MM.1S (cell line): ENCODE measurements around the gene DYNC1I1.

Experiments
- DNase-seq: peaks from one replicate; pipeline ENCODE4 v3.0.0-alpha.2; 2015
- H2AFZ ChIP-seq: fragments of 300-600 bp; sonication (generic); 2 replicates; pipeline ENCODE4 v1.6.0; 2016; ENCODE audit warnings: antibody characterized with exemption, low read length
- H3F3A ChIP-seq: fragments of 300-600 bp; sonication (generic); 2 replicates; pipeline ENCODE4 v1.6.1; 2016; ENCODE audit warnings: mild to moderate bottlenecking, antibody characterized with exemption, low read length, moderate library complexity, mixed read lengths; ENCODE audit not compliant: insufficient read depth
- H3K27ac ChIP-seq: fragments of 300-600 bp; sonication (generic); 2 replicates; pipeline ENCODE4 v1.5.1; 2016; ENCODE audit warnings: mild to moderate bottlenecking, low read length
- H3K27me3 ChIP-seq: fragments of 300-600 bp; sonication (generic); replicated peaks from 2 replicates; pipeline ENCODE4 v1.6.0; 2016; ENCODE audit warnings: low read length; ENCODE audit not compliant: insufficient read depth
- H3K36me3 ChIP-seq: fragments of 300-600 bp; sonication (generic); replicated peaks from 2 replicates; pipeline ENCODE4 v1.6.1; 2016; ENCODE audit warnings: mild to moderate bottlenecking, low read length, mixed read lengths; ENCODE audit not compliant: insufficient read depth
- H3K4me1 ChIP-seq: fragments of 300-600 bp; sonication (generic); 2 replicates; pipeline ENCODE4 v1.6.1; 2016; ENCODE audit warnings: low read length, mixed read lengths
- H3K4me2 ChIP-seq: fragments of 300-600 bp; sonication (generic); 2 replicates; pipeline ENCODE4 v1.6.0; 2016; ENCODE audit warnings: low read depth, low read length
- H3K4me3 ChIP-seq: fragments of 300-600 bp; sonication (generic); 2 replicates; pipeline ENCODE4 v1.5.1; 2016; ENCODE audit warnings: low read length, mixed read lengths
- H3K79me2 ChIP-seq: fragments of 300-600 bp; sonication (generic); 2 replicates; pipeline ENCODE4 v1.6.1; 2016; ENCODE audit warnings: mixed run types, low read length, mixed read lengths
- H3K9ac ChIP-seq: fragments of 300-600 bp; sonication (generic); 2 replicates; pipeline ENCODE4 v1.6.1; 2016; ENCODE audit warnings: low read length, mixed read lengths
- H3K9me2 ChIP-seq: fragments of 300-600 bp; sonication (generic); replicated peaks from 2 replicates; pipeline ENCODE4 v1.6.1; 2016; ENCODE audit warnings: mild to moderate bottlenecking, low read length, mixed read lengths; ENCODE audit not compliant: insufficient read depth
- H3K9me3 ChIP-seq: fragments of 300-600 bp; sonication (generic); replicated peaks from 2 replicates; pipeline ENCODE4 v1.6.1; 2016; ENCODE audit warnings: mild to moderate bottlenecking, low read length, mixed read lengths; ENCODE audit not compliant: insufficient read depth
- H4K20me1 ChIP-seq: fragments of 300-600 bp; sonication (generic); 2 replicates; pipeline ENCODE4 v1.6.1; 2016; ENCODE audit warnings: mild to moderate bottlenecking, low read length, moderate library complexity, mixed read lengths; ENCODE audit not compliant: insufficient read depth
- EZH2 ChIP-seq: fragments of 300-600 bp; sonication (generic); optimal IDR thresholded peaks from 2 replicates; pipeline ENCODE3; 2017; ENCODE audit warnings: low read depth, mild to moderate bottlenecking, antibody characterized with exemption, low read length, mixed read lengths
- EZH2phosphoT487 ChIP-seq: fragments of 300-600 bp; sonication (generic); IDR thresholded peaks from 2 replicates; pipeline ENCODE4 v1.6.1; 2018; ENCODE audit warnings: antibody characterized with exemption, low read length
- TF ChIP-seq, protein P1 (sequence below): fragments of 300-600 bp; sonication (generic); IDR thresholded peaks from 2 replicates; pipeline ENCODE4 v1.5.1; 2016; ENCODE audit warnings: antibody characterized with exemption, low read length, mixed read lengths

Gene DYNC1I1

DNA sequence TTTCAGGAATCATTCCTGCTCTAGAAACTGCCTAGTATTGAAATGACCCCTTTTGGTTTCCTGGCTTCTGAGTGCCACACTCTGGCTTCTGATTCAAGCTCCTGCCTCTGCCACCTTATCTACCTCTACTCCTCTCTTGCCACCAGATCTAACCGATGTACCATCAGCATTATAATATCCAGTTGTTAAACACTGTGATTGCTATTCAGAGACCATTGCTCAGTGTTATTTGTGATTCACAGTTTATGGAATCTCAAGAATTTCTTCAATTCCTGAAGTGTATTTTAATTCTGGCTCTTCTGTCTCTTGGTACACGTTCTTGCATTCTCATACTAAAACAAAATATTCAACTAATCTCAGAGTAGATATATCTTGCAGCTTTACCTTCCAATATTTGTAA, 88.7 kb downstream of the DYNC1I1 start:
- H3K9me2 ChIP-seq = no peaks in the 10 kb centered on the region
- H3K27me3 ChIP-seq = no peaks in the 10 kb centered on the region
- H3K4me1 ChIP-seq = peaks cover under 1% of the 10 kb centered on the region
- H4K20me1 ChIP-seq = no peaks in the 10 kb centered on the region
- no peak overlapping the region for H3K4me3 ChIP-seq
- TF ChIP-seq EZH2phosphoT487 (no peak), EZH2 (no peak)
- TF ChIP-seq, protein P1, sequence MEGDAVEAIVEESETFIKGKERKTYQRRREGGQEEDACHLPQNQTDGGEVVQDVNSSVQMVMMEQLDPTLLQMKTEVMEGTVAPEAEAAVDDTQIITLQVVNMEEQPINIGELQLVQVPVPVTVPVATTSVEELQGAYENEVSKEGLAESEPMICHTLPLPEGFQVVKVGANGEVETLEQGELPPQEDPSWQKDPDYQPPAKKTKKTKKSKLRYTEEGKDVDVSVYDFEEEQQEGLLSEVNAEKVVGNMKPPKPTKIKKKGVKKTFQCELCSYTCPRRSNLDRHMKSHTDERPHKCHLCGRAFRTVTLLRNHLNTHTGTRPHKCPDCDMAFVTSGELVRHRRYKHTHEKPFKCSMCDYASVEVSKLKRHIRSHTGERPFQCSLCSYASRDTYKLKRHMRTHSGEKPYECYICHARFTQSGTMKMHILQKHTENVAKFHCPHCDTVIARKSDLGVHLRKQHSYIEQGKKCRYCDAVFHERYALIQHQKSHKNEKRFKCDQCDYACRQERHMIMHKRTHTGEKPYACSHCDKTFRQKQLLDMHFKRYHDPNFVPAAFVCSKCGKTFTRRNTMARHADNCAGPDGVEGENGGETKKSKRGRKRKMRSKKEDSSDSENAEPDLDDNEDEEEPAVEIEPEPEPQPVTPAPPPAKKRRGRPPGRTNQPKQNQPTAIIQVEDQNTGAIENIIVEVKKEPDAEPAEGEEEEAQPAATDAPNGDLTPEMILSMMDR = no peak
- no peaks in the 10 kb centered on the region for H3F3A ChIP-seq
- H2AFZ ChIP-seq = no peak overlapping the region
- H3K9ac ChIP-seq = no peak overlapping the region
- H3K36me3 ChIP-seq = no peaks in the 10 kb centered on the region
- H3K79me2 ChIP-seq = no peaks in the 10 kb centered on the region
- no peaks in the 10 kb centered on the region for H3K9me3 ChIP-seq
- H3K27ac ChIP-seq = no peak overlapping the region
- DNase-seq = no peak
- H3K4me2 ChIP-seq = no peak overlapping the region

DNA sequence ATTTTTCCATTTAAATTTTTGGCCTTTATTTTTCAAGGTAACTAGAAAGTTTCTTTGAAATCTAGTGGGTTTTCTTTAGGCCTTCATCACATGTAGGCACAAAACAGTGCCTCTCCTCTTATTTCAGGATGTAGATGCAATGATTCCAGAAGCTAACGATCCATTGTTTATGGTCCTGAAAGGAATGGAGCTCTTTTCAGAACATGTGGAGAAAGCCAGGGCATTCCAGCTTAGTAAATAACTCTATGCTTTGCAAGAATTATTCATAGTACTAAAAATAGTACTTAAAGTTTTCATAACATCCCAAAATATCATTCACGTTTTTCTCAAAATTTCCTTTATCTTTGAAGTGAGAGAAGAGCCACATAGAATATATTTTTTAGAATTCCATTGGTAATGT, 91.3 kb downstream of the DYNC1I1 start:
- peaks cover 21% of the 10 kb centered on the region for H3K4me1 ChIP-seq
- no peaks in the 10 kb centered on the region for H3K9me3 ChIP-seq
- DNase-seq = no peak
- no peak overlapping the region for H3K4me3 ChIP-seq
- H3K9ac ChIP-seq = no peak overlapping the region
- TF ChIP-seq EZH2phosphoT487 = no peak
- TF ChIP-seq EZH2 = no peak
- TF ChIP-seq, protein P1 = no peak
- H3F3A ChIP-seq = peaks cover 13% of the 10 kb centered on the region
- no peaks in the 10 kb centered on the region for H3K79me2 ChIP-seq
- no peak overlapping the region for H2AFZ ChIP-seq
- no peaks in the 10 kb centered on the region for H3K27me3 ChIP-seq
- H3K9me2 ChIP-seq = no peaks in the 10 kb centered on the region
- H4K20me1 ChIP-seq = no peaks in the 10 kb centered on the region
- H3K27ac ChIP-seq = no peak overlapping the region
- no peak overlapping the region for H3K4me2 ChIP-seq
- H3K36me3 ChIP-seq = no peaks in the 10 kb centered on the region

DNA sequence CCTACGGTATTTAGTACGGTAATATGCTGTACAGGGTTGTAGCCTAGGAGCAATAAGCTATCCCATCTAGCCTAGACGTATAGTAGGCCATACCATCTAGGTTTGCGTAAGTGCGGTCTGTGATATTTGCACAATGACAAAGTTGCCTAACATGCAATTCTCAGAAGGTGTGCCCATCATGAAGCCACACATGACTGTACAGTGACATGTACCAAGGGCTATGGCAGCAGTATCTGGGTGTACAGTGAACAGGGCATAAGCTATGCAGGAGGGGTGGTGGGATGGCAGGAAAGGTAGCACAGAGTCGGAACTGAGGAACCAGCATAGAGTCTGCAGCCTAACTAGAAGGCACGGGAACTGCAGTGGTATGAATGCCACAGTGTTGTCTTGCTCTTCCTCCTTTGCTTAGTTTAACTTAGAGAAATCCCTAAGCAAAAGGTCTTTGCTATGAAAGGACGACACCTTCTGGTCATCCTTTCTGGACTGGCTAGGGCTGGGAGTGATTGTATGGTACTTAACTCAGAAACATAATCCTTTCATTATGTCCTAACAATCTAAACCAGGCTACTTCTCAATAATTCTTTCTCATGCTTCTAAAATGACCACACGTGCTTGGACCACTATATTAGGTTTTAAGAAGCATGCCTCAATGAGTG, 93.5 kb downstream of the DYNC1I1 start:
- no peaks in the 10 kb centered on the region for H4K20me1 ChIP-seq
- H3K9ac ChIP-seq = no peak overlapping the region
- H3K36me3 ChIP-seq = no peaks in the 10 kb centered on the region
- H3K4me3 ChIP-seq = no peak overlapping the region
- H3K27me3 ChIP-seq = no peaks in the 10 kb centered on the region
- H3K4me2 ChIP-seq = no peak overlapping the region
- TF ChIP-seq, protein P1 = no peak
- no peak for TF ChIP-seq EZH2
- no peak for TF ChIP-seq EZH2phosphoT487
- no peak overlapping the region for H2AFZ ChIP-seq
- no peaks in the 10 kb centered on the region for H3K79me2 ChIP-seq
- peaks cover 17% of the 10 kb centered on the region for H3F3A ChIP-seq
- peaks cover 37% of the 10 kb centered on the region for H3K4me1 ChIP-seq
- no peak for DNase-seq
- no peaks in the 10 kb centered on the region for H3K9me2 ChIP-seq
- no peaks in the 10 kb centered on the region for H3K9me3 ChIP-seq
- H3K27ac ChIP-seq = no peak overlapping the region; the same call in 1 of the 2 replicates
